Lung (tissue), 12 donors: ENCODE measurements around the gene THY1. TPM values are rescaled to one million over a fixed set of nuclear protein-coding genes. Genes with fewer than 3 reads are reported as not detected.
"Not testable (repeated sequence)": the region's sequence is repeated elsewhere in the genome, so short reads cannot be mapped to it uniquely, and the experiment has no call there.

ENCODE experiments used
- ATAC-seq: fragments of 200-7000 bp; cut with Tn5 transposase; one replicate; pipeline ENCODE4 v1.9.1; 2020; ENCODE audit warnings: moderate number of reproducible peaks; ENCODE audit not compliant: insufficient read depth, low FRiP score
- DNase-seq, 3 donors: peaks; one replicate each; pipeline ENCODE4 v3.0.0-alpha.2; 2013 to 2017
- H3K27ac ChIP-seq, 2 donors: one replicate each; pipeline ENCODE4 v1.5.1; 2013; ENCODE audit warnings: mild to moderate bottlenecking in 2 of 2, moderate library complexity in 2 of 2, control low read depth in 1 of 2, inconsistent platforms in 1 of 2, low read depth in 1 of 2, low read length in 1 of 2
- H3K27me3 ChIP-seq, 3 donors: one replicate each; pipeline ENCODE4 v1.5.1; 2013; ENCODE audit warnings: low read length in 2 of 3; ENCODE audit not compliant: control insufficient read depth in 3 of 3, insufficient read depth in 3 of 3
- H3K36me3 ChIP-seq, 4 donors: one replicate each; pipeline ENCODE4 v1.5.1; 2013; ENCODE audit warnings: low read length in 4 of 4, mild to moderate bottlenecking in 1 of 4, moderate library complexity in 1 of 4; ENCODE audit not compliant: control insufficient read depth in 4 of 4, insufficient read depth in 4 of 4
- H3K4me1 ChIP-seq, 5 donors: one replicate each; pipeline ENCODE4 v1.5.1; 2013; ENCODE audit warnings: low read length in 5 of 5, mild to moderate bottlenecking in 2 of 5, moderate library complexity in 1 of 5; ENCODE audit not compliant: control insufficient read depth in 5 of 5, insufficient read depth in 5 of 5
- H3K4me3 ChIP-seq: one replicate; pipeline ENCODE4 v1.5.1; 2013; ENCODE audit warnings: mild to moderate bottlenecking, control low read depth, moderate library complexity
- H3K9ac ChIP-seq, 2 donors: one replicate each; pipeline ENCODE4 v1.5.1; 2013; ENCODE audit warnings: low read length in 2 of 2, control low read depth in 1 of 2; ENCODE audit not compliant: insufficient read depth in 1 of 2
- H3K9me3 ChIP-seq, 4 donors: one replicate each; pipeline ENCODE4 v1.5.1; 2013; ENCODE audit warnings: low read length in 3 of 4, mild to moderate bottlenecking in 1 of 4, moderate library complexity in 1 of 4; ENCODE audit not compliant: control insufficient read depth in 4 of 4, insufficient read depth in 3 of 4
- CTCF ChIP-seq: IDR thresholded peaks from 2 replicates; pipeline ENCODE4 v1.5.1; 2012; ENCODE audit warnings: mild to moderate bottlenecking; ENCODE audit errors: control extremely low read depth, extremely low read depth
- WGBS, 2 donors: extraction: QIAGEN DNeasy Blood & Tissue Kit; methylation state at CpG; one replicate each; pipeline ENCODE4 v1.1.7; 2013; 5-methylcytosine and 5-hydroxymethylcytosine counted together
- polyA plus RNA-seq, 2 donors: library from polyadenylated mRNA; stranded (reverse); fragments of 200-250 nt; gene quantifications; one replicate each; pipeline ENCODE4 v1.2.1, GENCODE V29; 2013
- total RNA-seq, 2 donors: library from RNA; depleted of rRNA in 1 of 2; stranded (reverse); fragments of >200 nt in 1 of 2; gene quantifications; one replicate each; pipeline ENCODE4 v1.2.1, GENCODE V29; 2014 to 2021
- donor health status: control.
- donor health status: control.
- donor health status: Bipolar disorder and iron deficiency.
- donor health status: healthy.
- donor health status: DM: yes; HTN: yes; CAD: no.

The THY1 gene
- total and polyA plus RNA-seq, 4 donors: 5.1 to 44.2 (median 13.3) TPM

DNA sequence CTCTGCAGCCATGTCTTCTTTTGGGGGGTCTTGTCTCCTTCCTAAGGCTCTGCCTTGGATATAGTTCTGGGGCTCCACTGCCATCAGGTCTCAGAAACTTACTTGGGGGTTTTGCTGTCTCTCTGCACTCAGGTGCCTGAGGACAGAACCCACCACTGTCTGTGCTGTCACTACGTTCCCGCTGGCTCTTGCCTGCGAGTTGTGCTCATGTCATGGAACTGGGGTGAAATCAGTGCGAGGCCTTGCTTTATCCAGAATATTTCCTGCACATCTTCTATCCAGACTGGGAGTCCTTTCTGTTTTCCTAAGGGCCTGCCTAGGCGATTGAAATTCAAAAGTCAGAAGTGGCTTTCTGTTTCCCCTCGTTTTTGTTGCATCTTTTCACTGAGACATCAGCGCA, 34.9 kb downstream of the THY1 start:
- H3K4me3 ChIP-seq: no peak overlapping the region
- H3K9me3 ChIP-seq: no peaks in the 10 kb centered on the region
- no peaks in the 10 kb centered on the region for H3K36me3 ChIP-seq
- H3K27me3 ChIP-seq: peaks cover 0 to 8% (median 4%) of the 10 kb centered on the region in 3 donors
- no peak for TF ChIP-seq CTCF
- no peaks in the 10 kb centered on the region for H3K4me1 ChIP-seq
- H3K27ac ChIP-seq: no peak overlapping the region
- ATAC-seq (no peak), DNase-seq (no peak)
- WGBS, 2 donors: 89 to 91% methylated on average over 7 of the region's 7 CpGs
- no peak overlapping the region for H3K9ac ChIP-seq

DNA sequence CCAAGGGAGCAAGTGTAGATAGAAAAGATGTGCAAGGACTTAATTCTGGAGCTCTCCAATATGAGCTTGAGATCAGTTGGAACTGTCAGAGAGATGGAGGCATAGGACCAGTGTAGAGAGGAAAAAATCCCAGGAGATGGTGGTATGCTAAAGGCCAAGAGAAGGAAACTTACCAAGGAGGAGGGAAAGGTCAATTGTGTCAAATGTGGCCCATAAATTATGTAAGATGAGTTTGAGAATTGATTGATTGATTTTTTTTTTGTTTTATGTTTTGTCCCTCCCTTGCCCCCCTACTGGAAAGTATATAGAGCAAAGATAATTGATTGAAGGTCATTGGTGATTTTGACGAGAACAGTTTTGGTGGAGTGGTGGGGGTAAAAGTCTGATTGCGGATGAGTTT, 38.6 kb downstream of the THY1 start:
- H3K27ac ChIP-seq: no peak overlapping the region
- no peaks in the 10 kb centered on the region for H3K9me3 ChIP-seq
- no peak overlapping the region for H3K4me3 ChIP-seq
- H3K9ac ChIP-seq: no peak overlapping the region
- no peak for TF ChIP-seq CTCF
- 90 to 94% methylated on average over 2 of the region's 2 CpGs for WGBS, 2 donors
- H3K4me1 ChIP-seq: peaks cover 0 to 13% (median 6%) of the 10 kb centered on the region in 5 donors
- DNase-seq: no peak
- peaks cover 0 to 10% (median 8%) of the 10 kb centered on the region in 3 donors for H3K27me3 ChIP-seq
- no peak for ATAC-seq
- no peaks in the 10 kb centered on the region for H3K36me3 ChIP-seq

DNA sequence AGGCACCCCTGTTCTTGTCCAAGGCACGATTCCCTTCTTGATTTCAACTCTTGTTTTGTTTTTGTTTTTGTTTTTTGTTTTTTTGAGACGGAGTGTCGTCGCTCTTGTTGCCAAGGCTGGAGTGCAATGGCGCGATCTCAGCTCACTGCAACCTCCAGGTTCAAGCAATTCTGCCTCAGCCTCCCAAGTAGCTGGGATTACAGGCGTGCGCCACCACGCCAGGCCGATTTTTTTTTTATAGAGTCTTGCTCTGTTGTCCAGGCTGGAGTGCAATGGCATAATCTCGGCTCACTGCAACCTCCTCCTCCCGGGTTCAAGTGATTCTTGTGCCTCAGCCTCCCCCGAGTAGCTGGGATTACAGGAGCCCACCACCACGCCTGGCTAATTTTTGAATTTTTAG, 40.5 kb downstream of the THY1 start:
- WGBS, 2 donors: 89 to 90% methylated on average over 14 of the region's 14 CpGs
- not testable (repeated sequence) for DNase-seq, H3K9me3 ChIP-seq, H3K36me3 ChIP-seq, ATAC-seq, H3K4me3 ChIP-seq, H3K27ac ChIP-seq
- Histone ChIP-seq H3K27me3 (peaks cover 0 to 10% (median 8%) of the 10 kb centered on the region in 3 donors), H3K4me1 (peaks cover 0 to 17% (median 6%) of the 10 kb centered on the region in 5 donors), H3K9ac (peak overlapping the region in 1 of 2 donors; percentile 93)

- H3K27ac ChIP-seq: peak overlapping the region in 1 of 2 donors; percentile 45
- peaks cover 0 to 10% (median 8%) of the 10 kb centered on the region in 3 donors for H3K27me3 ChIP-seq
- TF ChIP-seq CTCF: no peak
- DNase-seq: no peak
- no peaks in the 10 kb centered on the region for H3K9me3 ChIP-seq
- peaks cover 0 to 17% (median 6%) of the 10 kb centered on the region in 5 donors for H3K4me1 ChIP-seq
- H3K4me3 ChIP-seq: no peak overlapping the region
- H3K9ac ChIP-seq: peak overlapping the region in 1 of 2 donors; percentile 93
- no peak for ATAC-seq
- 9 to 10% methylated on average over 9 of the region's 9 CpGs for WGBS, 2 donors
- H3K36me3 ChIP-seq: no peaks in the 10 kb centered on the region
Observed at GRCh38 chr11:119382101-119382500, 40.9 kb downstream of the THY1 start.
